GM12865 (cell line): ENCODE data around the gene ROR2.
A peak's percentile ranks its signal among the peaks of the same experiment; 100 is the strongest.

Experiments used
- DNase-seq: peaks from one replicate; pipeline ENCODE4 v3.0.0; 2010; ENCODE audit warnings: low read depth
- H3K4me3 ChIP-seq: 2 replicates; pipeline ENCODE4 v1.5.1; 2011; ENCODE audit warnings: mild to moderate bottlenecking, low read depth, low read length, control low read depth
- CTCF ChIP-seq: IDR thresholded peaks from 2 replicates; pipeline ENCODE4 v1.5.1; 2011; ENCODE audit warnings: low read length, control low read depth, low read depth, inconsistent platforms; ENCODE audit not compliant: insufficient read depth; ENCODE audit errors: missing control alignments

The ROR2 gene

GRCh38 chr9:91658513-91659105 lies 291.4 kb downstream of the ROR2 start:
- H3K4me3 ChIP-seq: no peak overlapping the region
- TF ChIP-seq CTCF: no peak
- no peak for DNase-seq

- no peak for TF ChIP-seq CTCF
- no peak overlapping the region for H3K4me3 ChIP-seq
- DNase-seq: no peak
Observed at GRCh38 chr9:91657501-91657900, 292.5 kb downstream of the ROR2 start.

DNA sequence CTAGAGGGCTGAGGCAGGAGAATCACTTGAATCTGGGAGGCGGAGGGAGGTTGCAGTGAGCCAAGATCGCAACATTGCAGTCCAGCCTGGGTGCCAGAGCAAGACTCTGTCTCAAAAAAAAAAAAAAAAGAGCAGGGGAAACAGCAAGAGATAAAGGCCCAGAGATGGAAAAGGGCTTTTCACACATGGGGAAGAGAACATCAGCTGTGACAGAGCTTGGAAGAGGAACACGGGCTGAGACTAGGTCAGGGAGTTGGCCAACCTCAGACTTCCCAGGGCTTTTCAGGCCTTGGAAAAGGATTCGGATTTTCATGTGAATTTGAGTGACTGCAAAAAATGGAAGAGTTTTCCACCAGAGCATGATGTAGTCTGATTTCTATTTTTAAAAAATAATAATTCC lies 294.4 kb downstream of the ROR2 start:
- no peak overlapping the region for H3K4me3 ChIP-seq
- no peak for DNase-seq
- no peak for TF ChIP-seq CTCF

DNA sequence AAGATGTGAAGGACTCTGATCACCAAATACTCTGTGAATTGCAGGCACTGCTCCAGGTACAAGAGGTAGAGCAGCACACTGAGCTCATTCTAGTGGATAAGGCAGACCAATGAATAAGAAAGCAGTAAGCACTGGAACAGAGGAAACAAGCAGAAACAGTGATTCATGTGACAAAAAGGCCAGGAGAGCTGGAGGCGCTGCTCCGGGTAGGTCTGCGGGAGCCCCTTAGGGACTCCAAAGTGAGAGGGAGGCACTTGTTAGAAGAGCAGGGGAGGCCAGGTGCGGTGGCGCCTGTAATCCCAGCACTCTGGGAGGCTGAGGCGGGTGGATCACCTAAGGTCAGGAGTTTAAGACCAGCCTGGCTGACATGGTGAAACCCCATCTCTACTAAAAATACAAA lies 294.8 kb downstream of the ROR2 start:
- no peak for TF ChIP-seq CTCF
- DNase-seq: no peak
- H3K4me3 ChIP-seq: no peak overlapping the region

DNA sequence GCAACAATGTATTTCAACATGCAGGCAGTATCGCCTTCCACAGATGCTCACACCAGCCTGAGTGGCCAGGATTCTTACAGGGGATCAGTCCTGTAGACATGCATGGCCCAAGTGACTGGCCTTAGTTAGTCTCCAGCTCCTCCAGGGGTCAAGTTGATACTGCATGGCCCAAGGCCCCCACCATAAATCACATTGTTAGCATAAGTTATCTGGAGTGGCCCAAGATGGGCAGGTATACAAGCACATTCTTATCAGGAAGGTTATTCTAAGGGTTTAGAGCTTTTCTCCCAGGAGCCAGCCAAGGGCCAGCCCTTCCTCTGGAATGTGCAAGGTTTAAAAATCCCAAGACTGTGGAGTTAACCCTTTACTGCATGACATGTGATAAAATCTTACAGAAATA lies 295.5 kb downstream of the ROR2 start:
- no peak overlapping the region for H3K4me3 ChIP-seq
- no peak for DNase-seq
- no peak for TF ChIP-seq CTCF

DNA sequence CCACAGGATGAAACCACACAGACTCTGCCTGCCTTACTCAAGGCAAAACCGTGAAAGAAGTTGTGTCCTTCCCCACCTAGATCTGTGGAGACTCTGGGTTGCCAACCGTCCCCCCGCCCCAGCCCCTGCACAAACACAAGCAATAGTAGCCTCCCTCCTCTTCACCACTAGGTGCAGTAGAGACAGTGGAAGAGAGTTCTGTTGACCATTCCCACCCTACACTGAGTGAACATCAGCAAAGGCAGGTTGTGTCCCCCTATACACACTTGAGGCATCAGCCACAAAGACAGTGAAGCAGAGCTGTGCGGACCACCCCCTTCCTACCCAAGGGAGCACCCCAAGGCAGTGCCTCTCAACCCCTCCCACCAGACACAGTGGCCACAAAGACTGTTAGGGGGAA lies 302.7 kb downstream of the ROR2 start:
- no peak for DNase-seq
- no peak overlapping the region for H3K4me3 ChIP-seq
- TF ChIP-seq CTCF: peak; percentile 5

- DNase-seq: no peak
- no peak for TF ChIP-seq CTCF
- H3K4me3 ChIP-seq: no peak overlapping the region
Observed at GRCh38 chr9:91646702-91647101, 303.3 kb downstream of the ROR2 start.
